NCI-H69 (cell line): ENCODE measurements around the gene LIMS2.

Experiments
- DNase-seq: peaks from one replicate; lab custom pipeline; 2025; lab: John Stamatoyannopoulos, UW

The LIMS2 gene

DNA sequence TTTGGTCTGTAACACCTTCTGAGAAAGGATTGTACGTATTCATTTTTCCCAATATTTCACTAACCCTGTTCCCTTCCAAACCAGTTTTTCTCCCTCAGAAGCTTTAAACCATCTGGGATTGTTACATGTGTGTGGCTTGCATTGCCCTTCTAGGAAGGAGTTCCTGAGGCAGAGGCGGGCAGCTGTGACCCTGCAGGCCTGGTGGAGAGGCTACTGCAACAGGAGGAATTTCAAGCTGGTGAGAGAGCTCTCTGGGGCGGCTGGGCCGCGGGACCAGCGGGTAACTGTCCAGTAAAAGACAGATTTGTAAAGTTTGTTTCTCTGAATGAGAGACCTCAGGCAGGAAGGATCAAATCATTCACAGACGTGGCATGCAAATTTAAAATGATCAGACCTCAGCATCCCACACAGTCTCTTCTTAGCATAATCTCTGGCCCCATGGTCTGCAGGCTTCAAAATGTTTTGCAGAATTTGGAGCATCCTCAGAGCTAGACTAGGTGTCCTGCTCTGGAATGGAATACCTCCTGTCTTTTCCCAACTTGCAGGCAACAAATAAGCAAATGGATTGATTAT is 69.6 kb downstream of the LIMS2 start:
- DNase-seq = no peak

DNA sequence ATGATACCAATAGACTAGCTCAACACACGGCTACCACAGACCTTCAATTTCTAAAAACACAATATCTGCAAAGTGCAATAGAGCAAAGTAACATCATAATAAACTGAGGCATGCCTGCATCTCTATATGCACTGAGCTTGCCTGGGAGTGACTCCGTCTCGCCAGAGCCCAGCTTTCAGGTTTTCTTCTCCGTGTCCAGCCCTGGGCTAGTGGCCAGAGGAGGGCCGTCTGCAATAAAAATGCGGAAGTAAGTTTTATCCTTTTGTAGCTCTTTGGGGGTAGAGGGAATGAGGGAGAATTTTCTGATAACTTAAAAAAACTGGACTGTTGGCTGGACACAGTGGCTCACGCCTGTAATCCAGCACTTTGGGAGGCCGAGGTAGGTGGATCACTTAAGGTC is 70.3 kb downstream of the LIMS2 start:
- no peak for DNase-seq

DNA sequence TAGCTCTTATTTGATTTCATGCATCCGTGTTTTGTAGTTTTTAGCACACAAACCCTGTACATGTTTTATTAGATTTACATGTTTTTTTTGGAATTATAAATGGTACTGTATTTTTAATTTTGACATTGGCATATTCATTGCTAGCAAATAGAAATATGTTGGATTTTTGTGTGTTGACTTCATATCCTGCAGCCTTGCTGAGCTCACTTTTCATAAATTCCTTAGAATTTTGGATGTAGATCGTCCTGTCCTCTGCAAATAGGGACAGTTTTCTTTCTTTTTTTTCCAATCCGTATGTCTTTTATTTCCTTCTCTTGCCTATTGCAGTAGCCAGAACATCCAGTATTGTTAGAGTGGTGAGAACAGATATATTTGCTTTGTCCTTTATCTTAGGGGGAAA is 76.1 kb downstream of the LIMS2 start:
- DNase-seq = no peak

DNA sequence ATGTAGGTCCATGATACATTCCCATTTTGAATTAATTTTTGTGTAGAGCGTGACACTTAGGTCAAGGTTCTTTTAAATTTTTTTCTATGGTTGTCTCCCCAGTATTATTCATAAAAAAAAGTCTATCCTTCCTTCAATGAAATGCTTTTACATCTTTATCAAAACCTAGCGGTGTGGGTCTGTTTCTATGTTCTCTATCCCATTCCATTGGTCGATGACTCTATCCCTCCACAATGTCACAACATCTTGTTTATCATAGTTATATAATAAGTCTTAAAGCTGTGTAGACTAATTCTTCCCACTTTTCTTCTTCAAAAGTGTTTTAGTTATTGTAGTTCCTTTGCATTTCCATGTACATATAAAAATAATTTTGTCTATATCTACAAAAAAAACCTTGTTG is 76.6 kb downstream of the LIMS2 start:
- DNase-seq = no peak

DNA sequence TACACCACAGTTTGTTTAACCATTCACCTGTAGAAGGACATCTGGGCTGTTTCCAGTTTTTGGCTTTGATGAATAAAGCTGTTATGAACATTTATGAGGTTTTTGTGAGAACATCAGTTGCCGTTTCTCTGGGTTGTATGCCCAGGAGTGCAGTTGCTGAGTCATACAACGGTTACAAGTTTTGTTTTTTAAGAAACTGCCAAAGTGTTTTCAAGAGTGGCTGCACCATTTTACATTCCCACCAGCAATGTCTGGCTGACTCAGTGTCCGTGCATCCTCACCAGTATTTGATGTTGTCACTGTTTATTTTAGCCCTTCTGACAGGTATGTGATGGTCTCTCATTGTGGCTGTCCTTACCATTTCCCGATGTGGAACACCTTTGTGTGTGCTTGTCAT is 77.3 kb downstream of the LIMS2 start:
- DNase-seq = no peak

DNA sequence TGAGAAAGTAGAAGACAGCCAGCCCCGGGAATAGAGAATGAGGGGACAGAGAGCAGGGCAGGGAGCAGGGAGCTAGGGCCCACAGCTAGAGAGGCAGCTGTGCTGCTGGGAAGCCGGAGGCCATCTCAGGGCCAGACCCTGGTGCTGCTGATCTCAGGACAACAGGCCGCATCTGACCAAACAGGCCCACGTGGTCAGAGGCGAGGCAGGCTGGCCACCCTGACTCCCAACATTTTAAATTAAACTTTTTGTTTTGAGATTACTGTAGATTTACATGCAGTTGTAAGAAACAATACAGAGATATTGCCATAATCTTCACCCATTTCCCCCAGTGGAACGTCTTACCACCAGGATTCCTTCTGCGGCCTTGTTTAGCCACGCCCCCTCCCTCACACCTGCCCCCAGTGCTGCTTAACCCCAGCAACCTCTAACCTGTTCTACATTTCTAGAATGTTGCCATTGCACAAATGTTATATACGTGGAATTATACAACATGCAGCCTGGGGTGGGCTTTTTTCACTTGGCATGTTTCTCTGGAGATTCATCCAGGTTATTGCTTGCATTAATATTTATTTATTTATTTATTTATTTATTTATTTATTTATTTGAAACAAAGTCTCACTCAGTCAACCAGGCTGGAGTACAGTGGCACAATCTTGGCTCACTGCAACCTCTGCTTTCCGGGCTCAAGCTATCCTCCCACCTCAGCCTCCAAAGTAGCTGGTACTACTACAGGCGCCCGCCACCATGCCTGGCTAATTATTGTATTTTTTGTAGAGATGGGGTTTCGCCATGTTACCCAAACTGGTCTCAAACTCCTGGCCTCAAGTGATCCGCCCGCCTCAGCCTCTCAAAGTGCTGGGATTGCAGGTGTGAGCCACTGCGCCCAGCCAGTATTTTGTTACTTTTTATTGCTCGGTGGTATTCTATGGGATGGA is 78.0 kb downstream of the LIMS2 start:
- DNase-seq = no peak

DNA sequence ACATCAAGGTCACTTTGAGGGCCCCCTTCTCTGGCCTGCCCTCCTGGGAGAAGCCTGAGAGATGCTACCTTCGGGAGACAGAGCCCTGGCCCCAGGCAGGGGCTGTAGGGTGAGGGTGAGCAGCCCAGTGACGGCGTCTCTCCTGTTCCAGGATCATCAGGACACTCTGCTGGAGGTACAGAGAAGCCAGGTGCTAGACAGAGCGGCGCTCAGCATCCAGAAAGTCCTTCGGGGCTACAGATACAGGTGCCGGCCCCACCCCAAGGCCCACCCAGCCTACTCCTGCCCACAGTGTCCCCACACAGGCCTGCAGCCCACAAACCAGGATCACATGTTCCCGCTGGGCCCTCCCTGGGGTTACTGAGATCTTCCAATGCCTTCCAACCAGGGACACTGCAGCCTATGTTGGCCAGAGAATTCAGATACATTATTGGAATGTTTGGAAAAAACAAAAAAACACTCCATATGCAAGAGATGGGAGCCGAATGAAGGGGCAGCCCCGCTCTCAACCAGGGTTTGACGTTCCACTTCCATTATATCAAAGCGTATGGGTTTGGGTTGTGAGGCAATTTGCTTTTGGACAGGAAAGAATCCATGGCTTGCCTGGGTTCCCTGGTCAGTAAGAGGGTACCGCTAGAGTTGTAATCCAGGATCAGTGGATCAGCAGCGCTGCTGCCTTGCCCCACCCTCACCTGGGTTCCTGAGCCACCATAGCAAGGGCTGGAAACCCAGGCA is 78.9 kb downstream of the LIMS2 start:
- no peak for DNase-seq

DNA sequence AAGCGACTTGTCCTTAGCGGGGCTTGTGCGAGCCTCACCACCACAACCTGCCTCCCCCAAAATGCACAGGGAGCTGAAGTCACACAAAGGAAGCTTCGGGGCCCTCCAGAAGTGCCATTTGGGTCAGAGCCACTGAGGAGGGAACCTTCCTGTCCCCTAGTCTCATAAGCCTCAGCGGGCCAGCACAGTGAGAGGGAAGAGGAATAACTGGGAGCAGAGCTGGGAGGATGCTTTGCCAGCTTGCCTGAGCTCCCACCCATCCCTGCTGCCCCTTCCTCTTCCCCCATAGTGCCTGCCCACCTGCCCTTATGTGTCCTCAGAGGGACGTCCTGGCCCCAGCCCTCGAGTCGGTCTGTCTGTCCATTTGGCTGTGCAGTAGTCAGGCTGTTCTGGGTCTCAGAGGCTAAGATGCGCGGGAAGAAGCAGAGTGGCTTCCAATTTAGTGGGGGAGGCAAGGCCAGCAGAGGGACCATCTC is 81.2 kb downstream of the LIMS2 start:
- DNase-seq = no peak

DNA sequence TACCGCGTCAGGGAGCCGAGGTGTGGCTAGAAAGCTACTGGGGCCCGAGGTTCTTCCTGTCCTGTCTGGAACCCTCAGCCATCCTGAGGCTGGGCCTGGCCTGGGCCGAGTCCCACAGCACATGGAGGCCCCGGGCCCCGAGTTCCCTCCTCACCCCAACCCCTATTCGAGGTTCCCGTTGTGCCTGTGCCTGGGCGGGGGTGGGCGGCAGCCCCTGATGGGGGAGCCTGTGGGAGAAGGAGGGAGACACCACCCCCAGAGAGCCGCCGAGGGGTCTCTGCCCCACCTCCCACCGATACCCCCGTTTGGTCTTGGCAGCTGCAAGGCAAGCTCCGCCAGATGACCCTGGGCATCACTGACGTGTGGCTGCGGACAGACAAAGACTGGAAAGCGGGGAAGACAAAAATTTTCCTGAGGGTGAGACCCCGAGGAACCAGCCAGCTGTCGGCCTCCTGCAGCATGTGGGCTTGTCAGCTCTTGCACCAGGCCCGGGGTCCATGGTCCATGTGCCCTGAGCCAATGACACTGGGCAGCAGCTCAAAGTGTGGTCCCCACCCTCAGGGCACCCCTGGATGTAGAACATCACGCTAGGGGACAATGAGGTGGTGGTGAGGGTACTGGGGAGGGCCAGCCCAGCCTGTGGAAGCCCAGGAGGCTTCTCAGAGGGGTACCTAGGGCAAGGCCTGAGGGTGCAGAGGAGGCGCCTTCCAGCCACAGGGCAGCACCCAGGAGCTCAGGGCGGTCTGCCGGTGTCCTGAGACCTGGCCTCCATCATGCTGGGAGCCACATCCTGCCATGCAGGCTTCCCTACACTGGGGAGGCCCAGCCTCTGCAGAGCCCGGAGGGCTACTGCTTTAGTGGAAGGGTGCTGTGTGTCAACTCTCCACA is 81.9 kb downstream of the LIMS2 start:
- no peak for DNase-seq

DNA sequence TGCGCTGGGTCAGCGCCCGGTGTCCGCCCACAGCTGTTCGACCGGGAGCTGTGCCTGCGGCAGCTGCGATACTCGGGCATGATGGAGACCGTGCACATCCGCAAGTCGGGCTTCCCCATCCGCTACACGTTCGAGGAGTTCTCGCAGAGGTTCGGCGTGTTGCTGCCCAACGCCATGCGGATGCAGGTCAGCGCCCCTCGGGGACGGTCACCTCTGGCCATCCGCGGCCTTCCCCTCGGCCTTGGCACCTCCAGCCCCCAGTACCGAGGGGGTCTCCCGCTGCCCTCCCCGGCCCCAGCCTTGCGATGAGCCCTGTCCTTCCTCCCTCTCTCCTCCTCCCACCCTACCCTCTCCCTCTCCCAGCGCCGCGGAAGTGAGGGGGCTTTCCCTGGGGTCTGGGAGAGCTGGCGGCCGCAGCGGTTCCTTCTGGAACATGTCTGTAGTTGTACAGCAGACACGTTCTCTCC is 82.5 kb downstream of the LIMS2 start:
- DNase-seq = no peak

DNA sequence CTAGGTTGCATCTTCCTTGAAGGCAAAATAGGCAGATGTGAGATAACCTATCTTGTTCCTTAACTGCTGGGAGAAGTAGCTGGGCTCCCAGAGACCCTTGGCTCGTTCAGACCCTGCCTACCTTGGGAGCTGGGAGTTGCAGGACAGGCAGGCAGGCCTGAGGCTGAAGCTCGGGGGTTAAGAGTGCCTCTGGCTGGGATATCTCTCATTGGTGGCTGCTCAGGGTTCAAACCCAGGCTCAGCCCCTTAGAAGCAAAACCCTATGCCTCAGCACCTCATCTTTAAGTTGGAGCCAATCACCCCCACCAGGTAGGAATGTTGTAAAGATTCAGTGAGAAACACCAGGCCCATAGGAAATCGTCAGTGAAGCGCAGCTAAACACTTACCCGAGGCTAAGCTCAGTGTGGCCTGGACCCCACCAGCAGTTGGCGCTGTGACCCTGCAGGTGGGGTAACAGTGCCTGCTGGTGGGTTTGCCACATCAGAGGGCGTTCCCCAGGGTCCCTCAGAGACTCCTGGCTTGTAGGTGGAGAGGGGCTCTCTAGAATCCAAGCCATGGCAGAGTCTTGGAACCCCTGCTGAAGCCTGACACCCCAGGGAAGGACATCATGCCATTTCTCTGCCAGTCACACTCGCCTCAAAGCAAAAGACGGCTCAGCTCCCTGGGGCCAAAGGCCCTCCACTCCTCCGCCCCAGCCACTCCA is 84.0 kb downstream of the LIMS2 start:
- peak; percentile 55 for DNase-seq

DNA sequence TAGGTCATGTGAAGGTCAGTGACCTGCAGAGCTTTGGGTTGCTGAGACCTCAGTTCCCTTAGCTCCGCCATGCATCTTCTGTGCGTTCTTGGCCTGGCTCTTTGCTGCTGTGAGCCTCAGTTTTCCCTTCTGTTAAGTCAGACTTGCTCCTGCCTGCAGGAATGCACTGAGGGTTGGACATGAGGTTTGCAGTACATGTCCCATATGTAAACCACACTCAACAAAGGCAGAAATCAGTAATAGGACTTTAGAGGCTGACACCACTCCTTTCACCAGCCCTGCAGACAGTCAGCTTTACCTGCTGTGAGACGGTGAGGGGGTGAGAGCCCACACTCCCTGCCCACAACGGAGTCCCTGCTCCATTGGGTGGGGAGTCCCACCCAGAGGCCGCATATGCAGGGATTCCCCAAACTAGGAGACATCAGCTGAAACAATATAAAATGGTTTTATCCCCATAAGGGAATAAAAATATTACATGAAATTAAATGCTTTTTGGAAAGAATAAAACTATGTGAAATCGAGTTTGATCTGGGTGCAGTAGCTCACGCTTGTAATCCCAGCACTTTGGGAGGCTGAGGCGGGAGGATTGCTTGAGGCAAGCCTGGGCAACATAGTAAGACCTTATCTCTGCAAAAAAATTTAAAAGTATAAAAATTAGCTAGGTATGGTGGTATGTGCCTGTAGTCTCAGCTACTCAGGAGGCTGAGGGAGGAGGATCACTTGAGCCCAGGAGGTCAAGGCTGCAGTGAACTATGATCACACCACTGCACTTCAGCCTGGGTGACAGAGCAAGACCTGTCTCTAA is 84.7 kb downstream of the LIMS2 start:
- DNase-seq = no peak

DNA sequence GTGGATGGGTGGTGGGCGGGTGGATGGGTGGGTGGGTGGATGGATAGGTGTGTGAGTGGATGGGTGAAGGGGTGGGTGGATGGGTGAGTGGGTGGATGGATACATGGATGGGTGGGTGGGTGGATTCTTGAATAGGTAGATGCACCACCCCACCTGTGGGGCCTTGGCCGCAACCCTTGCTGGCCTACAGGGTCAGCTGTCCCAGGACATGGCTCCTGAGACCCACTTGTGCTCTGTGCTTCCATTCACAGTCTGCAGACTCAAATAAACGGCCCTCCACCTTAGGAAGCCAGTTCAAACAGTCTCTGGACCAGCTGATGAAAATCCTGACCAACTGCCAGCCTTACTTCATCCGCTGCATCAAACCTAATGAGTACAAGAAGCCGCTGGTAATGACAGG is 85.5 kb downstream of the LIMS2 start:
- DNase-seq = no peak

DNA sequence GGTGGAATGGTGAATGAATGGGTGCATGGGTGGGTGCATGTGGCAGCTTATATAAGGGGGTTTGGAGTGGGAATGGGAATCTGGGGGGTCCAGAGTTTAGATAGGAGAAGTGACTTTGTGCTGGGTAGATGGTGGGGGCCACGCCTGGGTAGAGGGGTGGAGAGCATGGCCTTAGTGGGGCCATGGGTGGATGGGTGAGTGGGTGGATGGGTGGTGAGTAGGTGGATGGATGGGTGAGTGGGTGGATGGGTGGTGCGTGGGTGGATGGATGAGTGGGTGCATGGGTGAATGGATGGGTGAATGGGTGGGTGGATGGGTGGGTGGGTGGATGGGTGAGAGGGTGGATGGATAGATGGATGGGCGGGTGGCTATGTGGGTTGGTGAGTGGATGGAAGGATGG is 86.0 kb downstream of the LIMS2 start:
- DNase-seq = no peak
